HepG2 (cell line): ENCODE data around the gene PCDHB11. TPM values are rescaled to one million over a fixed set of nuclear protein-coding genes. Genes with fewer than 3 reads are reported as not detected.
"Not testable (repeated sequence)": the region's sequence is repeated elsewhere in the genome, so short reads cannot be mapped to it uniquely, and the experiment has no call there.

ENCODE experiments used
- ATAC-seq: fragments of 200-7000 bp; cut with Tn5 transposase; 3 replicates; pipeline ENCODE4 v1.9.1; 2020; ENCODE audit warnings: mild to moderate bottlenecking, moderate library complexity
- BruUV-seq: library from RNA; stranded (reverse); fragments of 400-500 nt; replicated peaks from 2 replicates; lab custom pipeline; 2021; lab: Mats Ljungman, UMichigan
- CTCF ChIA-PET: fragments of 300-600 bp; formaldehyde crosslinking; extraction: SDS; loops from one replicate; lab custom pipeline; 2021; ENCODE audit warnings: low total read pairs, inconsistent platforms, low intra/inter-chr PET ratio; lab: Yijun Ruan, JAX
- POLR2A ChIA-PET: fragments of 350-600 bp; sonication (Branson Sonifier 250); formaldehyde crosslinking; loops from one replicate; lab custom pipeline; 2020; ENCODE audit warnings: antibody characterized with exemption, inconsistent platforms; lab: Yijun Ruan, JAX
- DNase-seq: peaks from one replicate; pipeline ENCODE4 v3.0.0-alpha.2; 2015; ENCODE audit warnings: low spot score
- FAIRE-seq: peaks from 3 replicates; lab custom pipeline; 2011; peaks lifted over from hg19 to GRCh38; lab: Jason Lieb, UNC
- H2AFZ ChIP-seq: one replicate; pipeline ENCODE4 v1.6.1; 2011; ENCODE audit warnings: low read length, inconsistent platforms
- H3K27ac ChIP-seq: fragments of 300-600 bp; 3 replicates; pipeline ENCODE4 v1.8.0; 2011; ENCODE audit warnings: mixed run types, mild to moderate bottlenecking, mixed read lengths, low read length, inconsistent platforms; ENCODE audit not compliant: insufficient read depth; ENCODE audit errors: extremely low read length
- H3K27me3 ChIP-seq, 2 experiments: fragments of 200-600 bp in 1 of 2; 2 replicates in 1 of 2; 3 replicates in 1 of 2; pipeline versions ENCODE4 v1.6.0 to v1.8.0; 2011; ENCODE audit warnings: low read length in 2 of 2, mild to moderate bottlenecking in 2 of 2, moderate library complexity in 2 of 2, inconsistent platforms in 1 of 2; ENCODE audit not compliant: insufficient read depth in 2 of 2, control insufficient read depth in 1 of 2
- H3K36me3 ChIP-seq, 2 experiments: fragments of 200-600 bp in 1 of 2; replicated peaks in 1 of 2; 2 replicates in 1 of 2; 3 replicates in 1 of 2; pipeline versions ENCODE4 v1.5.1 to v1.8.0; 2011; ENCODE audit warnings: low read length in 2 of 2, inconsistent platforms in 1 of 2; ENCODE audit not compliant: insufficient read depth in 2 of 2, control insufficient read depth in 1 of 2
- H3K4me1 ChIP-seq: 2 replicates; pipeline ENCODE4 v1.5.1; 2012; ENCODE audit warnings: low read length, inconsistent platforms; ENCODE audit not compliant: insufficient read depth
- H3K4me2 ChIP-seq: 2 replicates; pipeline ENCODE4 v1.6.0; 2011; ENCODE audit warnings: low read depth, low read length, inconsistent platforms
- H3K4me3 ChIP-seq, 3 experiments: fragments of 200-600 bp in 1 of 3; sonication (generic), shearing (Covaris generic) in 1 of 3; replicated peaks in 1 of 3; 2 replicates each; pipeline ENCODE4 v1.5.1; 2011 to 2016; ENCODE audit warnings: low read length in 3 of 3, inconsistent platforms in 2 of 3, low read depth in 2 of 3, mild to moderate bottlenecking in 2 of 3, control low read depth in 1 of 3, mixed read lengths in 1 of 3; ENCODE audit not compliant: insufficient read depth in 1 of 3
- H3K79me2 ChIP-seq: one replicate; pipeline ENCODE4 v1.6.1; 2011; ENCODE audit warnings: low read length, inconsistent platforms; ENCODE audit not compliant: insufficient read depth
- H3K9ac ChIP-seq: 2 replicates; pipeline ENCODE4 v1.6.0; 2011; ENCODE audit warnings: mild to moderate bottlenecking, low read depth, low read length, inconsistent platforms; ENCODE audit not compliant: insufficient read depth
- H3K9me3 ChIP-seq: 2 replicates; pipeline ENCODE4 v1.5.1; 2012; ENCODE audit warnings: mild to moderate bottlenecking, low read length
- H4K20me1 ChIP-seq: 2 replicates; pipeline ENCODE4 v1.6.0; 2011; ENCODE audit warnings: inconsistent platforms, mild to moderate bottlenecking, low read length, moderate library complexity; ENCODE audit not compliant: insufficient read depth
- WGBS: methylation state at CpG from one replicate; pipeline ENCODE4 v1.1.6; 2017; ENCODE audit warnings: low lambda C conversion rate; 5-methylcytosine and 5-hydroxymethylcytosine counted together
- in situ Hi-C: cut with HindIII; loops from 2 replicates; pipeline ENCODE4 v1.10.0; 2017; ENCODE audit warnings: low pct_unique_long_range_greater_than_20kb; ENCODE audit not compliant: extremely low pct_ligation_motif_present
- intact Hi-C: fragments of 100-400 bp; cut with micrococcal nuclease; formaldehyde crosslinking; loops from one replicate; pipeline ENCODE4 v1.10.0; 2022; ENCODE audit not compliant: unreplicated experiment
- polyA plus RNA-seq, 8 experiments: library from polyadenylated mRNA; depleted of rRNA in 3 of 8; stranded (reverse) in 7 of 8; unstranded in 1 of 8; fragments of >200 nt; fragmentation: Illumina TruSeq in 4 of 8; extraction: Trizol in 4 of 8; gene quantifications; 2 replicates each; pipeline versions ENCODE4 v1.2.1 to v1.2.3, GENCODE V29; 2011 to 2016; ENCODE audit warnings: low read depth in 4 of 8, missing spikeins in 1 of 8, mixed read lengths in 1 of 8; ENCODE audit not compliant: insufficient read depth in 1 of 8
- total RNA-seq, 5 experiments: library from RNA; depleted of rRNA; stranded (reverse); fragments of >200 nt; fragmentation: Illumina TruSeq; extraction: Trizol; gene quantifications; 2 replicates each; pipeline ENCODE4 v1.2.3, GENCODE V29; 2016; ENCODE audit warnings: low read depth in 1 of 5

PCDHB11 gene
- total and polyA plus RNA-seq, 2 of the 13 experiments (the other 11 are each of a cell fraction or from before 2014, with no cell fraction given), result 0.07 TPM; not detected in 1

DNA sequence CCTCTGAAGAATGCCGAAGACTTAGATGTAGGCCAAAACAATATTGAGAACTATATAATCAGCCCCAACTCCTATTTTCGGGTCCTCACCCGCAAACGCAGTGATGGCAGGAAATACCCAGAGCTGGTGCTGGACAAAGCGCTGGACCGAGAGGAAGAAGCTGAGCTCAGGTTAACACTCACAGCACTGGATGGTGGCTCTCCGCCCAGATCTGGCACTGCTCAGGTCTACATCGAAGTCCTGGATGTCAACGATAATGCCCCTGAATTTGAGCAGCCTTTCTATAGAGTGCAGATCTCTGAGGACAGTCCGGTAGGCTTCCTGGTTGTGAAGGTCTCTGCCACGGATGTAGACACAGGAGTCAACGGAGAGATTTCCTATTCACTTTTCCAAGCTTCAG lies 15.2 kb downstream of the PCDHB11 start:
- CTCF ChIA-PET, H2AFZ ChIP-seq, H3K4me2 ChIP-seq, H3K9ac ChIP-seq, POLR2A ChIA-PET, H3K4me1 ChIP-seq, intact Hi-C loops, H3K36me3 ChIP-seq, H4K20me1 ChIP-seq, in situ Hi-C loops, DNase-seq, BruUV-seq, H3K9me3 ChIP-seq, H3K27me3 ChIP-seq, FAIRE-seq, H3K27ac ChIP-seq, H3K4me3 ChIP-seq, H3K79me2 ChIP-seq: not testable (repeated sequence)
- 65% methylated on average over 12 of the region's 12 CpGs for WGBS
- peak; percentile 49 for ATAC-seq

DNA sequence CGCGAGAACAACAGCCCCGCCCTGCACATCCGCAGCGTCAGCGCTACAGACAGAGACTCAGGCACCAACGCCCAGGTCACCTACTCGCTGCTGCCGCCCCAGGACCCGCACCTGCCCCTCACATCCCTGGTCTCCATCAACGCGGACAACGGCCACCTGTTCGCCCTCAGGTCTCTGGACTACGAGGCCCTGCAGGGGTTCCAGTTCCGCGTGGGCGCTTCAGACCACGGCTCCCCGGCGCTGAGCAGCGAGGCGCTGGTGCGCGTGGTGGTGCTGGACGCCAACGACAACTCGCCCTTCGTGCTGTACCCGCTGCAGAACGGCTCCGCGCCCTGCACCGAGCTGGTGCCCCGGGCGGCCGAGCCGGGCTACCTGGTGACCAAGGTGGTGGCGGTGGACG lies 16.1 kb downstream of the PCDHB11 start:
- H4K20me1 ChIP-seq, FAIRE-seq, H3K79me2 ChIP-seq, H3K4me1 ChIP-seq, H3K27ac ChIP-seq, BruUV-seq, in situ Hi-C loops, H2AFZ ChIP-seq, ATAC-seq, H3K4me3 ChIP-seq, H3K27me3 ChIP-seq, H3K9ac ChIP-seq, DNase-seq, H3K4me2 ChIP-seq, intact Hi-C loops, POLR2A ChIA-PET, H3K36me3 ChIP-seq, H3K9me3 ChIP-seq, CTCF ChIA-PET: not testable (repeated sequence)
- WGBS, result 87% methylated on average over 27 of the region's 40 CpGs

GRCh38 chr5:141216035-141216434 lies 16.6 kb downstream of the PCDHB11 start:
- H2AFZ ChIP-seq, H3K4me1 ChIP-seq, H3K27me3 ChIP-seq, H4K20me1 ChIP-seq, intact Hi-C loops, H3K79me2 ChIP-seq, POLR2A ChIA-PET, CTCF ChIA-PET, H3K9ac ChIP-seq, BruUV-seq, H3K4me3 ChIP-seq, DNase-seq, ATAC-seq, FAIRE-seq, H3K36me3 ChIP-seq, in situ Hi-C loops, H3K27ac ChIP-seq, H3K4me2 ChIP-seq, H3K9me3 ChIP-seq: not testable (repeated sequence)
- 86% methylated on average over 16 of the region's 26 CpGs for WGBS
